HG02981 (cell line): ENCODE data around the gene TLX1.
"Not testable (repeated sequence)": the region's sequence is repeated elsewhere in the genome, so short reads cannot be mapped to it uniquely, and the experiment has no call there.

Source experiments
- ATAC-seq: cut with Tn5 transposase; IDR thresholded peaks from one replicate; pipeline ENCODE4 v1.9.1; 2021; ENCODE audit warnings: mild to moderate bottlenecking, moderate library complexity; ENCODE audit not compliant: unreplicated experiment

Gene TLX1

GRCh38 chr10:101146392-101147251, 15.5 kb downstream of the TLX1 start:
- ATAC-seq = no peak

GRCh38 chr10:101151395-101151794, 20.3 kb downstream of the TLX1 start:
- no peak for ATAC-seq

GRCh38 chr10:101152316-101152715, 21.2 kb downstream of the TLX1 start:
- no peak for ATAC-seq

GRCh38 chr10:101154506-101154905, 23.4 kb downstream of the TLX1 start:
- not testable (repeated sequence) for ATAC-seq

GRCh38 chr10:101155896-101156295, 24.8 kb downstream of the TLX1 start:
- no peak for ATAC-seq

- ATAC-seq = no peak
These were observed 26.8 kb downstream of the TLX1 start for GRCh38 chr10:101157756-101158458.

GRCh38 chr10:101158459-101159058, 27.5 kb downstream of the TLX1 start:
- ATAC-seq = no peak

- ATAC-seq = no peak
These were observed 30.6 kb downstream of the TLX1 start for GRCh38 chr10:101161494-101162299.

GRCh38 chr10:101162677-101163076, 31.6 kb downstream of the TLX1 start:
- no peak for ATAC-seq

GRCh38 chr10:101164020-101164419, 32.9 kb downstream of the TLX1 start:
- ATAC-seq = no peak

GRCh38 chr10:101165736-101166135, 34.6 kb downstream of the TLX1 start:
- no peak for ATAC-seq

- no peak for ATAC-seq
These were observed 35.3 kb downstream of the TLX1 start for GRCh38 chr10:101166430-101166829.

- ATAC-seq = no peak
These were observed 41.6 kb downstream of the TLX1 start for GRCh38 chr10:101172741-101173140.

GRCh38 chr10:101174319-101174718, 43.2 kb downstream of the TLX1 start:
- no peak for ATAC-seq

- ATAC-seq = no peak
These were observed 45.5 kb downstream of the TLX1 start for GRCh38 chr10:101176577-101176976.

GRCh38 chr10:101182936-101183335, 51.8 kb downstream of the TLX1 start:
- ATAC-seq = no peak

GRCh38 chr10:101183458-101184183, 52.5 kb downstream of the TLX1 start:
- ATAC-seq = no peak
